Adrenal gland (tissue), 12 donors: ENCODE results near the gene RAB10. TPM values are rescaled to one million over a fixed set of nuclear protein-coding genes. Genes with fewer than 3 reads are reported as not detected.
"Not testable (repeated sequence)": the region's sequence is repeated elsewhere in the genome, so short reads cannot be mapped to it uniquely, and the experiment has no call there.

ENCODE experiments used
- DNase-seq, 7 donors: peaks; one replicate each; pipeline ENCODE4 v3.0.0-alpha.2; 2019 to 2020
- H3K27ac ChIP-seq, 5 donors: fragments of 200-600 bp; sonication (generic) in 4 of 5; 1 replicate in 3 of 5; 2 replicates in 2 of 5; pipeline versions ENCODE4 v1.5.1 to v1.8.0; 2016 to 2020; ENCODE audit warnings: mild to moderate bottlenecking in 1 of 5
- H3K27me3 ChIP-seq: fragments of 200-600 bp; 2 replicates; pipeline ENCODE4 v1.8.0; 2021
- H3K36me3 ChIP-seq, 2 donors: fragments of 200-600 bp; replicated peaks in 1 of 2; 1 replicate in 1 of 2; 2 replicates in 1 of 2; pipeline versions ENCODE4 v1.5.1 to v1.8.0; 2018 to 2022
- H3K4me1 ChIP-seq, 2 donors: fragments of 200-600 bp; replicated peaks in 1 of 2; 1 replicate in 1 of 2; 2 replicates in 1 of 2; pipeline versions ENCODE4 v1.5.1 to v1.8.0; 2018 to 2021
- H3K4me3 ChIP-seq, 4 donors: fragments of 200-600 bp; sonication (generic) in 3 of 4; one replicate each; pipeline ENCODE4 v1.5.1; 2016 to 2018
- H3K9me3 ChIP-seq, 3 donors: fragments of 200-600 bp; sonication (generic) in 1 of 3; replicated peaks in 1 of 3; 1 replicate in 2 of 3; 2 replicates in 1 of 3; pipeline versions ENCODE4 v1.5.1 to v1.8.0; 2016 to 2021
- POLR2A ChIP-seq, 2 donors: fragments of 450-650 bp; IDR thresholded peaks; one replicate each; pipeline ENCODE4 v1.6.1; 2017; ENCODE audit warnings: antibody characterized with exemption in 2 of 2, mild to moderate bottlenecking in 2 of 2, moderate library complexity in 1 of 2
- WGBS, 4 donors: extraction: QIAGEN DNeasy Blood & Tissue Kit in 2 of 4; methylation state at CpG; one replicate each; pipeline versions ENCODE4 v1.1.5 to v1.1.7; 2013 to 2017; 5-methylcytosine and 5-hydroxymethylcytosine counted together
- intact Hi-C, 2 donors: fragments of 100-400 bp; cut with DNase I; formaldehyde crosslinking; loops; one replicate each; pipeline versions ENCODE4 v1.14.1 to v1.15.0; 2022 to 2023
- polyA plus RNA-seq, 3 donors: library from polyadenylated mRNA; stranded (reverse); fragments of 200-250 nt in 2 of 3; fragments of 350-450 nt in 1 of 3; fragmentation: Illumina TruSeq in 1 of 3; extraction: RNeasy Lipid Tissue Mini Kit (QIAGEN cat#74804) in 1 of 3; gene quantifications; one replicate each; pipeline ENCODE4 v1.2.3, GENCODE V29; 2013 to 2014
- total RNA-seq, 9 donors: library from RNA; depleted of rRNA in 4 of 9; stranded (reverse); fragments of >200 nt in 4 of 9; fragments of 120-200 nt in 1 of 9; fragmentation: NEBNext Ultra II Directional in 1 of 9; extraction: Animal tissue kit (Norgen Biotek cat#: 25700) in 1 of 9; gene quantifications; one replicate each; pipeline versions ENCODE4 v1.1.0 to v1.2.4, GENCODE V29; 2013 to 2023
- TF ChIP-seq, protein P1 (sequence below), 6 experiments: fragments of 450-650 bp in 4 of 6; fragments of 200-600 bp in 2 of 6; sonication (generic) in 1 of 6; IDR thresholded peaks; 1 replicate in 5 of 6; 2 replicates in 1 of 6; pipeline versions ENCODE4 v1.5.1 to v1.8.0; 2016 to 2021; ENCODE audit warnings: antibody characterized with exemption in 6 of 6, mild to moderate bottlenecking in 2 of 6, moderate library complexity in 1 of 6
- donor health status: healthy with polysubstance abuse.
- donor health status: Bipolar disorder and iron deficiency.
- donor health status: DM: yes; HTN: yes; CAD: no.
- donor health status: DM: no; HTN: no; CAD: no.
- donor health status: DM: no; HTN: no; CAD: no.
- donor health status: DM: yes; HTN: yes; CAD: no.

RAB10 gene
- total and polyA plus RNA-seq, 12 donors, result 31.8 to 369 (median 153) TPM

DNA sequence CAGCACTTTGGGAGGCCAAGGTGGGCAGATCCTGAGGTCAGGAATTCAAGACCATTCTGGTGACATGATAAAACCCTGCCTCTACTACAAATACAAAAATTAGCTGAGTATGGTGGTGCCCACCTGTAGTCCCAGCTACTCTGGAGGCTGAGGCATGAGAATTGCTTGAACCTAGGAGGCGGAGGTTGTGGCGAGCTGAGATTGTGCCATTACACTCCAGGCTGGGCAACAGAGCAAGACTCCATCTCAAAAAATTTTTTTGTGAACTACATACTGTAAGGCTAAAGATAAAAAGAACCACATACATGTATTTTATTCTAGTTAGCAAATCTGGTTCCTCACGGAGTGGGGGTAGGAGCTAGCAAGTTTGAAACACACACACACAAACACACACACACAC lies 45.1 kb downstream of the RAB10 start:
- intact Hi-C loops, result loop anchor here in 1 of 2 donors (5.0 kb wide), 1 partner anchor 42 kb away; no protein-coding TSS in a partner anchor
- Histone ChIP-seq H3K4me3 (no peak overlapping the region), H3K9me3 (peaks cover 0 to 7% (median 0%) of the 10 kb centered on the region in 3 donors), H3K4me1 (peaks cover 0 to 30% of the 10 kb centered on the region in 2 donors), H3K27ac (no peak overlapping the region), H3K36me3 (no peaks in the 10 kb centered on the region), H3K27me3 (no peaks in the 10 kb centered on the region)
- TF ChIP-seq, protein P1, sequence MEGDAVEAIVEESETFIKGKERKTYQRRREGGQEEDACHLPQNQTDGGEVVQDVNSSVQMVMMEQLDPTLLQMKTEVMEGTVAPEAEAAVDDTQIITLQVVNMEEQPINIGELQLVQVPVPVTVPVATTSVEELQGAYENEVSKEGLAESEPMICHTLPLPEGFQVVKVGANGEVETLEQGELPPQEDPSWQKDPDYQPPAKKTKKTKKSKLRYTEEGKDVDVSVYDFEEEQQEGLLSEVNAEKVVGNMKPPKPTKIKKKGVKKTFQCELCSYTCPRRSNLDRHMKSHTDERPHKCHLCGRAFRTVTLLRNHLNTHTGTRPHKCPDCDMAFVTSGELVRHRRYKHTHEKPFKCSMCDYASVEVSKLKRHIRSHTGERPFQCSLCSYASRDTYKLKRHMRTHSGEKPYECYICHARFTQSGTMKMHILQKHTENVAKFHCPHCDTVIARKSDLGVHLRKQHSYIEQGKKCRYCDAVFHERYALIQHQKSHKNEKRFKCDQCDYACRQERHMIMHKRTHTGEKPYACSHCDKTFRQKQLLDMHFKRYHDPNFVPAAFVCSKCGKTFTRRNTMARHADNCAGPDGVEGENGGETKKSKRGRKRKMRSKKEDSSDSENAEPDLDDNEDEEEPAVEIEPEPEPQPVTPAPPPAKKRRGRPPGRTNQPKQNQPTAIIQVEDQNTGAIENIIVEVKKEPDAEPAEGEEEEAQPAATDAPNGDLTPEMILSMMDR (IDR thresholded peaks at IDR 0.05), result no peak
- TF ChIP-seq POLR2A (IDR thresholded peaks at IDR 0.05), result no peak
- DNase-seq, result no peak
- 96 to 100% (median 99%) methylated on average over 3 of the region's 3 CpGs for WGBS, 4 donors

DNA sequence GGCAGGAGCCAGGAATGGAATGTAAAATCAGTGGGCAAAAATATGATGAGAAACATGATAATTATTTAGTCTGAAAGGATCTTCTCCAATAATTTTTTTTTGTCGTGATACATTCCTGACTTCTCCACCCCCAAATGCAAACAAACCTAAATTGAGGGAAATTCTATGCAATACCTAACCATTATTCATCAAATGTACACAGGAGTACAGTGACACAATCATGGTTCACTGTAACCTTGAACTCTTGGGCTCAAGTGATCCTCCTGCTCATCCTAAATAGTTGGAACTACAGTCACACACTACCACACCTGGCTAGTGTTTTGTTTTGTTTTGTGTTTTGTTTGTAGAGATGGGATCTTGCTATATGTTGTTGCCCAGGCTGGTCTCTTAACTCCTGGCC lies 46.5 kb downstream of the RAB10 start:
- no peak for DNase-seq
- Histone ChIP-seq H3K27ac (no peak overlapping the region), H3K36me3 (no peaks in the 10 kb centered on the region), H3K27me3 (no peaks in the 10 kb centered on the region), H3K4me1 (peaks cover 0 to 15% of the 10 kb centered on the region in 2 donors), H3K4me3 (no peak overlapping the region), H3K9me3 (peaks cover 0 to 7% (median 0%) of the 10 kb centered on the region in 3 donors)
- intact Hi-C loops, result no loop called here
- no peak for TF ChIP-seq POLR2A (IDR thresholded peaks at IDR 0.05)
- TF ChIP-seq, protein P1 (IDR thresholded peaks at IDR 0.05), result no peak
- 96 to 100% (median 97%) methylated on average over 1 of the region's 1 CpG for WGBS, 4 donors

GRCh38 chr2:26080925-26081324 lies 47.0 kb downstream of the RAB10 start:
- DNase-seq, H3K27me3 ChIP-seq, H3K4me1 ChIP-seq, H3K9me3 ChIP-seq, intact Hi-C loops, H3K4me3 ChIP-seq, H3K36me3 ChIP-seq: not testable (repeated sequence)
- H3K27ac ChIP-seq, result peak overlapping the region in 2 of 5 donors; percentile 1 to 6
- 94 to 100% (median 97%) methylated on average over 3 of the region's 3 CpGs for WGBS, 4 donors

DNA sequence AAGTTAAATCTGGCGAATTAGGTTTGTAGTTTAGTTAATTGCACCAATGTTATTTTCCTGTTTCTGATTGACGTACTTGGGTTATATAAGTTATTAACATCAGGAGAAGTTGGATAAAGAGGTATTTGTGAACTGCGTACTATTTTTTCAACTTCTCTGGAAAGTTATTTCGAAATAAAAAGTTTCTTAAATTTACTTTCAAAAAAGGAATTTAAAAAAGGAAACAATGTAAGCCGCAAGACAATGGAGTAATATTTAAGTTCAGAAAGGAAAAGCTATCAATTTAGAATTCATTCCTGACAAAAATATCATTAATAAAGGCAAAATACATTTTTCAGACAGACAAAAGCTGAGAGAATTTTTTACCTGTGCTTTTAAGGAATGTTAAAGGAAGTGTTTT lies 47.7 kb downstream of the RAB10 start:
- intact Hi-C loops, result no loop called here
- Histone ChIP-seq H3K4me1 (peaks cover 0 to 6% of the 10 kb centered on the region in 2 donors), H3K27ac (no peak overlapping the region), H3K4me3 (no peak overlapping the region), H3K36me3 (no peaks in the 10 kb centered on the region), H3K9me3 (peaks cover 0 to 7% (median 0%) of the 10 kb centered on the region in 3 donors), H3K27me3 (no peaks in the 10 kb centered on the region)
- DNase-seq, result no peak
- TF ChIP-seq, protein P1 (IDR thresholded peaks at IDR 0.05), result no peak
- TF ChIP-seq POLR2A (IDR thresholded peaks at IDR 0.05), result no peak
- 84 to 89% (median 86%) methylated on average over 5 of the region's 5 CpGs for WGBS, 4 donors

GRCh38 chr2:26086155-26086637 lies 52.3 kb downstream of the RAB10 start:
- 79 to 90% (median 83%) methylated on average over 5 of the region's 5 CpGs for WGBS, 4 donors
- no peak for DNase-seq
- Histone ChIP-seq H3K9me3 (peaks cover 0 to 7% (median 0%) of the 10 kb centered on the region in 3 donors), H3K36me3 (no peaks in the 10 kb centered on the region), H3K4me1 (peaks cover 0 to 3% of the 10 kb centered on the region in 2 donors), H3K4me3 (no peak overlapping the region), H3K27me3 (no peaks in the 10 kb centered on the region), H3K27ac (no peak overlapping the region)
- TF ChIP-seq, protein P1 (IDR thresholded peaks at IDR 0.05), result no peak
- no peak for TF ChIP-seq POLR2A (IDR thresholded peaks at IDR 0.05)
- intact Hi-C loops, result loop anchor here in 1 of 2 donors (5.0 kb wide), 1 partner anchor 61 kb away; no protein-coding TSS in a partner anchor
